ELR (cell line): ENCODE measurements around the gene LRRC4.

Experiments used
- DNase-seq: peaks from one replicate; pipeline ENCODE4 v3.0.0-alpha.2; 2015; ENCODE audit warnings: low read depth

The LRRC4 gene

GRCh38 chr7:128031901-128032604, 816 bp upstream of the LRRC4 start:
- peak; percentile 94 for DNase-seq

DNA sequence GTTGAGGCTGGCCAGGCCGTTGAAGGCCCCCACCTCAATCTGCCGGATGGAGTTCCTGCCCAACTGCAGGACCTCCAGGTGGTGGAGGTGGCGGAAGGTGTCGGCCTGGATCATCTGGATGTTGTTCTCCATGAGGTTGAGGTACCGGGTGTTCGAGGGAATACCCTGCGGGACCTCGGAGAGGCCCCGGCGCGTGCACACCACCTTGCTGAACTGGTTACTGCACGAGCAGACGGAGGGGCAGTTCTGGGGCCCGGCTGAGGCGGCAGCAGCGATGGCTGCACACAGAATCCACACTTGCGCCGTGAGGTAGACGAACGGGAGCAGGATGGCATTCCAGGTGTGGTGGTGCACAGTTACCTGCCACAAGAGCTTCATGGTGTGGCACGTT, 979 bp downstream of the LRRC4 start:
- DNase-seq, result no peak

- DNase-seq, result no peak
These were observed 1.7 kb downstream of the LRRC4 start for GRCh38 chr7:128029405-128029995.

- DNase-seq, result no peak
These were observed 3.7 kb downstream of the LRRC4 start for GRCh38 chr7:128027485-128027980.

GRCh38 chr7:128026551-128026950, 4.7 kb downstream of the LRRC4 start:
- DNase-seq, result no peak

DNA sequence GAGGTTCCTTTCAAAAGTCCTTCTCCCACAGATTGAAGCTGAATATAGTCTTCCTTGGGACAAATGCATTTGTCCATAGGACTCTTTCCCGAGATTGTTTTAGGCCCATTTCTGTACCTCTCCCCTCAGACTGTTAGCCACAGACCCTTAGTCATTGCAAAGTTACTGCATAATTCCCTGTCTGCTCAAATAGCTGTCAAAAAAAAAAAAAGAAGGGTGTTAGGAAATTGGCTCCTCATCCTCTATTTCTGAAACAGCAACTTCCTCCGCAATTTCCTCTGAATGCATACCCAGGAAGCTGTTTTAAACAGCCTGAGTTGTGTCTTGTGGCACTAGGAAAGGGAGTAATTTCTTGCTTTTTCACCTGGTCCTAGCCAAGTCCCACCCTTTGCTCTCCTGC, 5.4 kb downstream of the LRRC4 start:
- DNase-seq, result no peak

- peak; percentile 51 for DNase-seq
These were observed 5.9 kb downstream of the LRRC4 start for GRCh38 chr7:128025380-128025779.

DNA sequence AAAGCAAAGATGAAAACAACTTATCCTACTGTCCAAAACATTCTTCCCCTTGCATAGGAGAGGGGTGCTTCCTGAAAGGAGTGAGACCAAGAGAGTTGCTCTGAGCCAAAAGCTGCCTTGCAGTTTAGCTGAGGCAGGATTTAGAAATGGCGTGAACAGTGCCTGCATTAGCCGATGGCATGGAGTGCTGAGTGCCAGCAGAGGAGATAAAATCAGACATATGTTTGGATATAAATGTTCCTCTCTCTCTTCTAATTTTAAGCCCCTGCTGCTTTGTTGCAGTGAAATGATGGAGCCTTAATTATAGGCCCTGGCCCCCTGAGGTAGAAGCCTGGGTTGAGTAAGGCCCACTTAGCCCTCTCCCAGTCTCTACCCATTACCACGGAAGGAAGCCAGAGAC, 7.1 kb downstream of the LRRC4 start:
- DNase-seq, result no peak

DNA sequence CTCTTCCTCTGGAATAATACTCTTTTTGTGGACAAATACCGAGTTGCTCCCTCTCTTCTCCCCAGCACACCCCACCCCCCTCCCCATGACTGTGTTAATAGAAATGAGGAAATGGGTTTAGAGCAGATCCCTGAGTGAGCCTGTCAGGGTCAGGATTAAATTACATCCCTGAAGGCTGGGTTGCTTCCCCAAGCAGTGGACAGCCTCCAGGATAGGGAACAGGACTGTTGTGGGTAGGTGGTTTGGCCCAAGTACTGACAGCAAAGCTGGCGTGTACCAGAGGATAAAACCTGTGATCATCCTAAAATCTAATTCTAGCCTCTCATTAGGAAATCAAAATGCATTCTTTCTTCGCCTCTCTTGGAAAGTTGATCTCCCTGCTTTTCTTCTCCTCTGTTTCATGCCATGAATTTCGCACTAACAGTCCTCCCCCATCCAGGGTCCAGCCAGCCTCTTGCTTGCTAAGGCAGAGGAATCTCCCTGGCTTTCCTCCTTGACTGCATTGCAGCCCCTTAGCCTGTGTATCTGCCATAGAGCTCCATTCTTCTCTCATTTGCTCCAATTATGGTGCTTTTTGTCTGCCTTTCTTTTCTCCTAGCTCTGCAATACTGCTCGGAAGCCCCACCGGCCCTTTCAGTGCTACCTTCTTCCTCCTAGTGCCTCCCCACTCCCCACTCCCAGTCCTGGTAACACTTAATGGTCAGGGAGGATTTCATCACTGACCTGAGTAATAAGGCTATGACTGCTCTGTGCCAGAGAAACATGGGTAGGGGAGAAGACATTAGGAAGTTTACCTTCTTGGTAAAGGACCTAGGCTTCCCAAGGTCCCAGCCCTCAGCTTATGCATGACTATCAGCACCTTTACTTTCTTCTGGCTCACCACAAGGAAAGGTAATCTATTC, 8.4 kb downstream of the LRRC4 start:
- DNase-seq, result peak; percentile 69

- DNase-seq, result peak; percentile 81
These were observed 9.9 kb downstream of the LRRC4 start for GRCh38 chr7:128021366-128021765.

- DNase-seq, result peak; percentile 22
These were observed 11.1 kb downstream of the LRRC4 start for GRCh38 chr7:128020159-128020558.

GRCh38 chr7:128019288-128019687, 11.9 kb downstream of the LRRC4 start:
- no peak for DNase-seq

- no peak for DNase-seq
These were observed 13.1 kb downstream of the LRRC4 start for GRCh38 chr7:128017862-128018845.

DNA sequence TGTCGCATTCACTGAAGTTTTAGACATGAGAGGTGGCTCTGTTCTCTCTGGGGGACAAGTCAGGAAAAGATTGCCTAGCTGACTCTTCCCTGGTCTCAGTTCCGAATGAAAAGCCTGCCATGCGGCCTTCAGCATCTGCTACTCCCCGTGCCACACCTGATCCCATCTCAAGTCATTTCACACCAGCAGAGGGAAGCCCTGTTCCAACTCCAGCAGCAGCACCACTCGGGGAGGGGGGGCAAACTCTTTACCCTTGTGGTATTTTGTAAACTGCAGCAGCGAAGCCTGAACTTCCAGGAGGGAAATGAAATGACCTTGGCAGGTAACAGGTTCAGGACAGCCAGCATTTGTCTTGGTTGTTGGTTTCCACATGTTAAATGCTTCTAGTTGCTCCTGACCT, 13.8 kb downstream of the LRRC4 start:
- no peak for DNase-seq

DNA sequence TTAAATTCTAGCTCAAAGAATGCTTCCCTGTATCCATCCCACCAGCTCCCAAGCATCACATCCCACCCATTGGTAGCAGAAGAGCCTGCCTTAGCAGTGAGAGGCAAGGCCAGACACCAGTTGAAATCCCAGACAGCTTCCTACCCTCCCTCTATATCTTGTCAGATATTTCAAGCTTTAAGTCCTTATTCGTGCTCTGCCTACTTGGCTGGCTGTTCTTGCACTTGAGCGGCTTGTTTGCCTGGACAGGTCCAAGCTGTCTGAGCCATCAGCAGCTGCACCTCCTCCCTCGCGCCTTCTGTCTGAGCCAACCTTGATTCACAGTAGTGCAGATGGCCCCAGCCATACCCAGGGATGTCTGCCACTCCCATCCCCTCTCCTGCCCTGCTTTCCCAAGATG, 16.4 kb downstream of the LRRC4 start:
- DNase-seq, result no peak

DNA sequence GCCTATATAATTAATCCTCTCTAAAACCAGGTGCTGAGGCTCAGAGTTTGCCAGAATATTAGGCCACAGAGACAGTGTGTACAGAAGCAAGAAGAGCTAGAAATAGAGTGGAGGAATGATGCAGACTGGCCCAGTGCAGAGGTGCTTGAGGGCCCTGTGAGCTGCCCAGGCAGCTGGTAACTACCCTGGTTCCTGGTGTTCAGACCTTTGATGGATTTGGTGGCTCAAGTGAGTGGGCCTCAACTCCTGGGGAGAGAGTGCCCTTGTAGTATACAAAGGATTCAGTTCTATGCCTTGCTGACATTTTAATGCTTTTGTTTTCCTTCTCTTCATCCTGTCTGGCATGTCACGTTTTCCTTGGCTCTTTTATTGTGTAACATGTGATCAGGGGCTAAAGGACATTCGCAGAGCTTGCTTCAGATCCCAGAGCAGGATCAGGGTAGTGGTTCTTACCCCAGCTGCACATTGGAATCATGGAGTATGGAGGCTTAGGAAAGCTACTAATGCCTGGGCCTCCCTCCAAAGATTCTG, 20.0 kb downstream of the LRRC4 start:
- no peak for DNase-seq

DNA sequence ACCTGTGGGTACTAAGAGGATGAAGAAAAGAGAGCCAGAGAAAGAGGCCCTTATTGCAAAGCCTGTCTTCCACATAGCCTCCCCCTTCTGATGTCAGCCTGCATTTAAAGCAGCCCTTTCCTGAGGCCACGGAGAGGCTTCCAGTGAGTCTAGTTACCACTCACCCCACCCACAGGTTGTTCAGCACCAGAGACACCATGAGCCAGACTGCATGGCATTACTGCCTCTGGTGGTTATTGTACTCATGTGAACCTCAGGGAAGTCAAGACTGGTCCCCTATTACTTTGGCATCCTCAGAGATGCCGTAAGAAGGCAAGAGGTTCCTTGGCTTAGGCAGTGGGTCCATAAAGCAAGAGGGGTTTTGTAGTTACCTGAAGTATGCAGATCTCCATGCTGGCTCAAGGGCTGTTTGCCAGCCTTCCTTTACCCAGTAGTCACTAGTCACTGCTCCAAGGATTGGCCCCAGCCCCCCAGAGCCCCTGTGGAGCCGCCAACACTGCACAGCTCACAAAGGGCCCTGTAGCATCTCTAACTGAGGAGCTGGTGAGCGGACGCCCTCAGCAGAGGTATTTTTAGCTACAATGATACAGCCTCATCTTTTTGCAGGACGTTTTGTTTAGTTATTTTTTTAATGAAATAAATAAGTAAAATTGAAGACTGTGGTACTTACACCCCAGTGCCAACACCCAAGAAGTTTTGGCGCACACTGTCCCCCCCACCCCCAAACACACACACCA, 20.7 kb downstream of the LRRC4 start:
- DNase-seq, result peak; percentile 20

DNA sequence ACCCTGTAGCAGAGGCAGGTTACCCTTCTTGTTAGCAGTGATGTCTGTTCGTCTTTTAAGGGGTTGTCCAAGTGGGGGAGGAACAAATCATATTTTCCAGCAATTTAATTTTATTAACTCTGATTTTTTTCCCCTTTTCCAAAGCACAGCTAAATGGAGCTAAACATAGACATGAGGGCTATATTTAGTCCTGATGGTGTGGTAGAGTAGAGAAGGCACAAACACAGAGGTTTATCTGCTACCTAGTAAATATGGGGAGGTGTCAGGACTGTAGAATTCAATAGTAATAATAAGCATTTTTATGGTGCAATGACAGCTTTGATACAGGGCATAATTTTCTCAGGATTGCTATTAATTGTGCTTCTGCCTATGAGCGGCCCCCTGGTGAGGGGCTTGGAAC, 22.5 kb downstream of the LRRC4 start:
- DNase-seq, result no peak

DNA sequence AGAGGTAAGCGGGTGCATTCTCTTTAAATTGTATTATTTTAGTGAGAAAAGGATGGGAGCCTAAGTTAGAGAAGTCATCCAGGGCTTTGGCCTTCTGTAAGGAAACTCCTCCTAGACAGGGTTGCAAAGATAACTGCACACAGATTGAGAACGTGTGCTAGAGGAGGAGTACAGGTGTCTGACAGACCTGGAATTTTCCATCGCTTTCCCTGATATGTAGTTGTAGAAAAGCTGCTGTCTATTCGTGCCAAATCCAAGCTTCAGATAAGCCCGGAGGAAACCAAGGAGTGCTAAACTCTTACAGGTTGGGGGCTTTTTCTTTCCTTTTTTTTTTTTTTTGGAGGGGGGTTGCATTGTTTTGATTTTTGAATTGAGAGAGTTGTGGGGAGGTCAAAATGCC, 23.1 kb downstream of the LRRC4 start:
- no peak for DNase-seq

GRCh38 chr7:128007303-128007680, 23.9 kb downstream of the LRRC4 start:
- no peak for DNase-seq
